Urothelium cell line (cell line): ENCODE data around the gene AVPR2.
A peak's percentile ranks its signal among the peaks of the same experiment; 100 is the strongest.

Source experiments
- DNase-seq: peaks from one replicate; pipeline ENCODE4 v3.0.0; 2011; ENCODE audit warnings: low spot score, mixed read lengths
- FAIRE-seq: peaks from 2 replicates; lab custom pipeline; 2011; peaks lifted over from hg19 to GRCh38; lab: Jason Lieb, UNC

Gene AVPR2

GRCh38 chrX:153870791-153871360, 33.6 kb upstream of the AVPR2 start:
- FAIRE-seq (no peak), DNase-seq (no peak)

GRCh38 chrX:153871451-153871850, 33.0 kb upstream of the AVPR2 start:
- no peak for DNase-seq
- no peak for FAIRE-seq

DNA sequence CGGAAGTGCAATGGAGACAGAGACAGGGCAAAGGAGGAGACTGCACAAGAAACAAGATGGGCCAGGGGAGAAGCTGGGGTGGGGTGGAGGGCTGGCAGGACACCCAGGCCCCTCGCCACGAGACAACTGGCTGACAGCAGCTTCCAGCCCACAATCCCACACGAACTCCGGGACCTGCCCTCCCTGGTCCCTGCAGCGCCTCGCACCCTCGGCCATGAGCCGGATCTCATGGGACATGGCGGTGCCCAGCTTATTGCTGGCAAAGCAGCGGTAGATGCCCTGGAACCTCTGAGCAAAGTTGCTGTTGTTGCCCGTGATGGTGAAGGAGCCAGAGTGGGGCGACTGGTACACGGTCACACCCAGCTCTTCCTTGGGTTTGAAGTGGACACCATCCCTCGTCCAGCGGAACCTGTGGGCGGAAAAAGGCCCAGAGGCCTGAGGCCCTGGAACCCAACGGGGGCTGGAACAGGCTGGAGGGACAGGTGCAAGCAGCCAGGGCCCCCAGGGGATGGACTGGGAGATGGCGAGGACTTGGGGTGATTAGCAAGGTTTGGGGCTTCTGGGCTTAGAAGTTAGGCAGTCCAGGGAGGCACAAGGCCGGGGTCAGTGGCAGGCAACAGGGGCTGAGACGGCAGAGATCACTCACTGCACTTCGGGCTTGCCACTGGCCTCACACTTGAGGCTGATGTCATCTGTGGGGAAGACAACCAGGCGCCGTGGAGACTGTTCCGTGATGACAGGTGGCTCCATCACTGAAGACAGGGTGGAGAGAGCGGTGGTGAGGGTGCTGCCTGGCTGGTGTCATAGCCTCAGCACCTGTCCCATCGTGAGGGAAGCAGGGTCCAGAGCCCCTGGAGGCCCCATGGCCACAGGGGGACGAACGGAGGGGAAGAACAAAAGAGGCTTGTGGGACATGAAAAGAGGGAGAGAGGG, 32.3 kb upstream of the AVPR2 start:
- no peak for FAIRE-seq
- no peak for DNase-seq

DNA sequence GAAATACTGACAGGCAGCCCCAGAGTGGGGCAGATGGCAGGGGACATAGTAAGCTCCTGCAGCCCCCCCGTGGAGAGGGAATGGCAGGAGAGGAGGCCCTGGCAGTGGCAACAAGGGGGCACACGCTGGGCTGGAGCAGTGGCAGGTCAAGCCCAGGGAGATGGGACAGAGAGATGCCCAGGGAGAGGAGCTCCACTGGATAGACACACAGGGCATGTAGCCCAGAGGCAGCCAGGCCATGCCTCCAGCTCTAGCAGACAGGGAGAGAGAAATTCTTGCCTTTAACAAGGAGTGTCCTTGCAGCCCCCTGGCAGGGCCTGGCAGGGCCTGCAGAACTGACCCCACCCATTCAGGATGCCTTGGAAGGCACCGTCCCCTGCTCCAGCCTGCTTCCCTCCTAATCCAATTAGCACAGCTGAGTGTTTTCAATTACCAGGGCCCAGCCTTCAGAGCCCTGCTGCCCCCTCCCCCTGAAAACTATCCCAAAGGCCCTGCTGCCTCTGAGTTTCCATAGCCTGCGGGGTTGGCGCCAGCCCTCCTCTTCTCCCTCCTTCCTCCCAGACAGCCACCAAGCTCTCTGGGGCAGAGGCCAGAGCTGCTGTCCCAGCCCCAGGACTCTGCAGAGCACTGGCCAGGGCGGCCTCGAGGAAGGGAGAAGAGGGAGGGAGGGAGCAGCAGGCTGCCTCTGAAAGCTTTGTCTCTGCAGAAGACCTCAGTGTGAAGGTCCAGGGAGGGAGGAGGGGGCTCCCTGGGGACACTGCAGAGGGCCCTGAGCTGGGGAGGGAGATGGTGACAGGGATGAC, 31.0 kb upstream of the AVPR2 start:
- no peak for DNase-seq
- no peak for FAIRE-seq

DNA sequence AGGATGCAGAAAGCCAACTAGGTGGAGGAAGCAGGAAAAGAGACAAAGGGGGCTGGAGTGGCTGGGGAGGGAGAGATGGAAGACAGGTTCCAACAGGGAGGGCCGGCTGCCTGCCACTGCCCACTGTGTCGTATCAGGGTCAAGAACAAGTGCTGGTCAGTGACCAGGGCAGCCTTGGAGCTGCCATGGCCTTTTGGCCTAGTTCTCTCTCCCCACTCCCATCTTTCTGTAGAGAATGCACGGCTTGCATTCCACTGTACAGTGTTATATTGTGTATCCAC, 30.4 kb upstream of the AVPR2 start:
- FAIRE-seq (no peak), DNase-seq (no peak)

GRCh38 chrX:153874366-153875125, 29.9 kb upstream of the AVPR2 start:
- no peak for DNase-seq
- no peak for FAIRE-seq

GRCh38 chrX:153875391-153876111, 28.9 kb upstream of the AVPR2 start:
- peak; percentile 72 for DNase-seq

GRCh38 chrX:153876112-153876491, 28.4 kb upstream of the AVPR2 start:
- no peak for FAIRE-seq
- no peak for DNase-seq

More at GRCh38 chrX:153875391-153876111, 28.9 kb upstream of the AVPR2 start:
- no peak for FAIRE-seq

DNA sequence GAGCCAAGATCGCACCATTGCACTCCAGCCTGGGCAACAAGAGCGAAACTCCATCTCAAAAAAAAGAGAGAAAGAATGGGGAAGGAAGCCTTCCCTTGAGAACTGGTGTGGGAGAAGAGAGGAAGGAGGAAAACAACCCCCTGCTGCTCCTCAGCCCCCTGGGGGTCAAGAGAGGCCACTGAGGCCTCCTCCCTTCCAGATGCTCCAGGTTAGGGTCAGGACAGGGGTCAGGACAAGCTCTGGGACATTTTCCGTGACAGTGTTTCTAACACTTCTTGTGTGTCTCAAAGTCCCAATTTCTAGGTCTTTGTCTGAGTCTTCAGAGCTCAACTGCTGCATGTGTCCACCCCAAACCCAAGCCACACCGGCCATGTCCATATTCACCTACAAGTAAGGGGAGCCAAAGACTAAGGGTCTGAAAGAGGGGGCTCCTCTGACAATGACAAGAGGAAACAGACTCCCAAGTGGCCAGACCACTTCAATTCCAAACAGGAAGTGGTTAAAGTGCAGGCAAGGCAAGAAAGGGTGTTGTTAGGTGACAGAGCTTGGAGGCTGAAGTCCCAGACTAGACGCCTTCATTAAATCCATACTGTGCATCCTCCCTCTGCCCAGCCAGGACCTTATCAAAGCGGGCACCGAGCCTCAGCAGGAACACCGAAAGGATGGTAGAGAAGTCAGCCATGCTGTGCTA, 26.8 kb upstream of the AVPR2 start:
- FAIRE-seq (no peak), DNase-seq (no peak)

DNA sequence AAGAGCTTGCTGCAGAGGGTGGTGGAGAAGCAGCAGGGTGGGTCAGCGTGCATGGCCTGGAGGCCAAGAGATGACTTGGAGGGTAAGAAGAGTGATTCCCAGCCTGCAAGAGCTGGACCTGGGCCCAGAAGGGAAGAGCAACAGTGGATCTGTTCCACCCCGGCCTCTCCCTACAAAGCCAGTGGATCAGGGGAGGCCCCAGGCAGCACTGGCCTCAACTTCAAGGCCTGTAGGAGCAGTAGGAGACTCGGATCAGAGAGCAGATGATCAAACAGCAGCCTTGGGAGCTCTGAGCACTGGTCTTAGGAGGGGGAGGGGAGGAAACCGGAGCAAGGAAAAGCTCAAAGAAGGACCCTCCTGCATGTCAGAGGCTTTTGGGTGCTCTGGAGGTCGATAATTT, 26.1 kb upstream of the AVPR2 start:
- FAIRE-seq (no peak), DNase-seq (no peak)

- FAIRE-seq (no peak), DNase-seq (no peak)
Measured at GRCh38 chrX:153878969-153879653, 25.4 kb upstream of the AVPR2 start.

GRCh38 chrX:153879741-153880439, 24.6 kb upstream of the AVPR2 start:
- DNase-seq (no peak), FAIRE-seq (no peak)

DNA sequence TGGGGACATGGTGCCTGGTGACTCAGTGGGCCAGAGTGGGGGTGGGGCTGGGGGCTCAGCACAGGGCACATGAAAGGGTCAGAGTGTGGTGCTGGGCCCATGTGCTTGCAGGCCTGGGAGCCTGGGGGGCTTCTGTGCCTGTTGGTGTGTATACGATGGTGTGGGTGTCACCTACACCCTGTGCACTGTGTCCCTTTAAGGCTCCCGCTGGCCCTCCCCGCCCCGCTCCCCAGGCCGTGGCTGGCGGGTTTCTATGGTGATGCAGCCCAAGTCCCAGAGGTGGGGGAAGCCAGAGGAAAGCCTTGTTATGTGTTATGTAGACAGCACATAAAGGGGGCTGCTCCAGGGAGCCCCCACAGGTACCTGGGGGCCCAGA, 24.0 kb upstream of the AVPR2 start:
- DNase-seq (peak; percentile 29), FAIRE-seq (no peak)

DNA sequence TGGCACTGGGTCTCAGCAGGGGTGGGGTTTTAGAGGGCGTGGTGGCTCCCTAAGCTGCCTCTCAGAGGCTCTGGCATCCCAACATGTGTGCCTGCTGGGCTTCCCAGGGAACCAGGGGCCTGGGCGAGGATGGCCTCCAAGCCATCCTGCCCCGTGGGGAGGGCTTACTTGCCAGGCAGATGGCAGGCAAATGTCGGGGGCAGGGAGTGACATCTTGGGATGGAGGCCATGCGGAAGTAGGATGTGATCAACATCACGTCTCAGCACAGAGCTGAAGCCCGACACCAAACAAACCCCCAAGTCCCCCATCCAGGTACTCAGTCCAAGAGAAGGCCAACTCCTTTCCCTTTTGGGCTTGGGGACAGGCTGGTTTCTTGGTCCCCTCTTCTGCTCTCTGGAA, 23.2 kb upstream of the AVPR2 start:
- DNase-seq, result no peak
- no peak for FAIRE-seq

GRCh38 chrX:153882086-153882498, 22.4 kb upstream of the AVPR2 start:
- DNase-seq (peak; percentile 79), FAIRE-seq (no peak)

DNA sequence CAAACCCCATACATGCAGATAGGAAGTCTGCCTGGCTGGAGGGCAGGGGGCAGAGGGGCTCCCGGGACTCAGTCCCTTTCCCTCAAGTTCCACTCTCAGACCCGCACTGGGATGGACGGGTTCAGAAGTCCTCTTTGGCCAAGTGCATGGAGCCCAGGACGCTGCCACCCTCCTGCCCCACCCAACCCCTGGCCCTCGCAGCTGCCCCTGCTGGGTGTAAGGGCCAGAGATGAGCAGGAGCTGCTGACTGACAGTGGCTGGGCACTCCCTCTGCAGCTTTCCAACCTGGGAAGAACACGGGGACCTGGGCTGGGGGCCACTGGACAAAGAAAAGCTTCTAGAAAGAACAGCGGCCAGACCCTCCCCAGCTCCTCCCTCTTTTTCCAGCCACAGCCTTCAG, 21.9 kb upstream of the AVPR2 start:
- DNase-seq, result no peak
- no peak for FAIRE-seq

DNA sequence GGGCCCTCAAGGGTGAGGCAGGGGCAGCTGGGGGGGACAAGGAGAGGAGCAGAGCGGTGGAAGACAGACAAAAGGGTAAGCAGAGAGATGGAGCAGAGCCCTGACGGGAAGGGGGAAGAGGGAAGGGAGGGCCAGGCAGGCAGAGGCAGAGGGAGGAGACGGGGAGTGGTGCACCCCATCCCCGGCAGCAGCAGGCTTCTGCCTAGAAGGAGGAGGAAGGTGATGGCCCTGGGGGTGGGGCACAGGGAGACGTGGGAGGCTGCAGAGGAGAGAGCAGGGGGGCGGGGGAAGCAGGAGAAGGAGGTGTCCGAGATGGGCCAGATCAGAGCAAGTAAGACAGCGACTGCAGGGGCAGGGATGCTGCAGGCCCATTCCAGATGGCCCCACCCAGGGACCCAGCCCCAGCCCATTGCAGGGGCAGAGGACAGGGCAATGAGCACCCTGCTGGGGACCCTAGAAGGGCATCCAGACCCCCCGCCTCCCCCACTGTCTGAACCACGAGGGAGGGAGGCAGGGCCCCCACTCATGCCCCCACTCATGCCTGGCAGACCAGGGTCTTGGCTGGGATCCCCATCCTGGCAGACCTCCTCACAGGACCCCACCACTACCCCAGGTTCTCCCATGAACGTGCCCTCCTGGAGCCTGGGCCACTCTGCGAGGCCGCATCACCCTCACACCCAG, 21.2 kb upstream of the AVPR2 start:
- FAIRE-seq, result no peak

GRCh38 chrX:153884136-153884535, 20.3 kb upstream of the AVPR2 start:
- DNase-seq, result no peak

More for the DNA sequence above, 21.2 kb upstream of the AVPR2 start:
- peak; percentile 54 for DNase-seq

More at GRCh38 chrX:153884136-153884535, 20.3 kb upstream of the AVPR2 start:
- no peak for FAIRE-seq
